ENCODE measurements around the gene TMEM45A.
"Not testable (repeated sequence)": the region's sequence is repeated elsewhere in the genome, so short reads cannot be mapped to it uniquely, and the experiment has no call there.

Gene TMEM45A

GRCh38 chr3:100486808-100487207 is 5.6 kb upstream of the TMEM45A start:
- no peak for DNase-seq

- DNase-seq: no peak
Measured at GRCh38 chr3:100489118-100489517, 3.3 kb upstream of the TMEM45A start.

- DNase-seq: no peak
Measured at GRCh38 chr3:100496711-100497261, 4.4 kb downstream of the TMEM45A start.

- no peak for DNase-seq
Measured at GRCh38 chr3:100499651-100500050, 7.2 kb downstream of the TMEM45A start.

GRCh38 chr3:100500320-100500880 is 8.0 kb downstream of the TMEM45A start:
- no peak for DNase-seq

- no peak for DNase-seq
Measured at GRCh38 chr3:100503448-100503847, 11.0 kb downstream of the TMEM45A start.

- DNase-seq: no peak
Measured at GRCh38 chr3:100506355-100506754, 13.9 kb downstream of the TMEM45A start.

- DNase-seq: not testable (repeated sequence)
Measured at GRCh38 chr3:100509818-100510217, 17.4 kb downstream of the TMEM45A start.

GRCh38 chr3:100516232-100516631 is 23.8 kb downstream of the TMEM45A start:
- no peak for DNase-seq

GRCh38 chr3:100516838-100517237 is 24.4 kb downstream of the TMEM45A start:
- no peak for DNase-seq

- no peak for DNase-seq
Measured at GRCh38 chr3:100517276-100517675, 24.9 kb downstream of the TMEM45A start.

- DNase-seq: no peak
Measured at GRCh38 chr3:100518244-100518643, 25.8 kb downstream of the TMEM45A start.

- no peak for DNase-seq
Measured at GRCh38 chr3:100518983-100519382, 26.6 kb downstream of the TMEM45A start.

- DNase-seq: no peak
Measured at GRCh38 chr3:100521439-100521845, 29.0 kb downstream of the TMEM45A start.

- no peak for DNase-seq
Measured at GRCh38 chr3:100522125-100522524, 29.7 kb downstream of the TMEM45A start.

- DNase-seq: no peak
Measured at GRCh38 chr3:100523050-100523760, 30.8 kb downstream of the TMEM45A start.

GRCh38 chr3:100525753-100526612 is 33.6 kb downstream of the TMEM45A start:
- DNase-seq: no peak

- no peak for DNase-seq
Measured at GRCh38 chr3:100526613-100527346, 34.4 kb downstream of the TMEM45A start.

GRCh38 chr3:100527347-100527735 is 34.9 kb downstream of the TMEM45A start:
- DNase-seq: no peak

- no peak for DNase-seq
Measured at GRCh38 chr3:100531093-100531492, 38.7 kb downstream of the TMEM45A start.

GRCh38 chr3:100532411-100532810 is 40.0 kb downstream of the TMEM45A start:
- peak; percentile 56 for DNase-seq

- no peak for DNase-seq
Measured at GRCh38 chr3:100533176-100533575, 40.8 kb downstream of the TMEM45A start.

GRCh38 chr3:100535610-100535943 is 43.2 kb downstream of the TMEM45A start:
- DNase-seq: no peak

Data from NCI-H1105 (cell line).